Breast epithelium (tissue), 4 donors: ENCODE measurements around the gene SPTAN1. TPM values are rescaled to one million over a fixed set of nuclear protein-coding genes. Genes with fewer than 3 reads are reported as not detected.

ENCODE experiments used
- DNase-seq, 2 donors: peaks; one replicate each; pipeline ENCODE4 v3.0.0-alpha.2; 2019; ENCODE audit warnings: low spot score in 2 of 2
- H3K27ac ChIP-seq, 2 donors: fragments of 200-600 bp; sonication (generic) in 1 of 2; one replicate each; pipeline ENCODE4 v1.5.1; 2016 to 2019; ENCODE audit warnings: mild to moderate bottlenecking in 1 of 2
- H3K27me3 ChIP-seq, 2 donors: fragments of 200-600 bp; sonication (generic) in 1 of 2; one replicate each; pipeline versions ENCODE4 v1.5.1 to v1.6.0; 2017 to 2019; ENCODE audit warnings: control low read depth in 1 of 2, mild to moderate bottlenecking in 1 of 2
- H3K36me3 ChIP-seq: fragments of 200-600 bp; one replicate; pipeline ENCODE4 v1.5.1; 2019
- H3K4me1 ChIP-seq, 2 donors: fragments of 200-600 bp; sonication (generic); one replicate each; pipeline ENCODE4 v1.5.1; 2016 to 2019; ENCODE audit warnings: control low read depth in 1 of 2
- H3K4me3 ChIP-seq, 3 donors: fragments of 200-600 bp; sonication (generic); 1 replicate in 2 of 3; 2 replicates in 1 of 3; pipeline ENCODE4 v1.5.1; 2016 to 2019; ENCODE audit warnings: mild to moderate bottlenecking in 3 of 3, moderate library complexity in 2 of 3
- H3K9me3 ChIP-seq, 2 donors: fragments of 200-600 bp; sonication (generic) in 1 of 2; one replicate each; pipeline ENCODE4 v1.5.1; 2016 to 2019; ENCODE audit warnings: control low read depth in 1 of 2
- POLR2A ChIP-seq: fragments of 450-650 bp; IDR thresholded peaks from one replicate; pipeline ENCODE4 v1.6.1; 2016; ENCODE audit warnings: antibody characterized with exemption, mild to moderate bottlenecking, moderate library complexity
- POLR2AphosphoS5 ChIP-seq, 3 donors: sonication (generic); formaldehyde crosslinking; IDR thresholded peaks; one replicate each; pipeline ENCODE4 v1.6.1; 2017; ENCODE audit warnings: antibody characterized with exemption in 3 of 3
- intact Hi-C: fragments of 100-400 bp; cut with DNase I; formaldehyde crosslinking; loops from one replicate; pipeline ENCODE4 v1.15.1; 2023; ENCODE audit warnings: low total_unique reads
- total RNA-seq, 3 donors: library from RNA; depleted of rRNA; stranded (reverse); fragments of >200 nt; gene quantifications; one replicate each; pipeline ENCODE4 v1.1.0, GENCODE V29; 2016
- TF ChIP-seq, protein P1 (sequence below), 3 donors: fragments of 450-650 bp; IDR thresholded peaks; one replicate each; pipeline ENCODE4 v1.5.1; 2016 to 2017; ENCODE audit warnings: antibody characterized with exemption in 3 of 3, mild to moderate bottlenecking in 3 of 3, moderate library complexity in 3 of 3

SPTAN1 gene
- total RNA-seq, 3 donors from 2014 or later, result 217 to 264 (median 254) TPM

- Histone ChIP-seq H3K4me1 (peaks cover 12 to 18% of the 10 kb centered on the region in 2 donors), H3K4me3 (peak overlapping the region; percentile 65 to 100 (median 99))
Observed at GRCh38 chr9:128552744-128553440, 505 bp downstream of the SPTAN1 start.

DNA sequence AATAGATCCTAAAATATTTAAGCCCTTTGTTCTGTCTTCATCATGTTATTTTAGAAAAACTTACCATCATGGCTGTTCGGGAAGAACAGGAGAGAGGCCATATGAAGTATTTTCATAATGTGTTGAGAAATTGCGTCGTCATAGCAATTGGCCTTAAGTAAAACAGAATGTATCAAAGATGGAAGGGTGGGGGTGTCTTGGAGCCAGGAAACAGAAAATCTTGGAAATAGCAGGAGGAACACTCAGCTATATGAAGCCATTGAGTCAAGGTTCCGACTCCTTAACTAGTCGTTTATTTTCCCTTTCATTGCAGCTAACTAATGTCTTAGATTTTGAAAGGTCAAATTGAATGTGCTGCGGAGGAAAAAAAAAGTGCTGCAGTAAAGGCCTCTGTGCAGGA lies 1.3 kb downstream of the SPTAN1 start:
- Histone ChIP-seq H3K9me3 (no peaks in the 10 kb centered on the region), H3K36me3 (no peaks in the 10 kb centered on the region), H3K27ac (peak overlapping the region; percentile 90 to 98), H3K27me3 (no peaks in the 10 kb centered on the region), H3K4me3 (peak overlapping the region; percentile 65 to 100 (median 99)), H3K4me1 (peaks cover 20 to 27% of the 10 kb centered on the region in 2 donors)
- intact Hi-C loops, result no loop called here
- TF ChIP-seq POLR2A (no peak), POLR2AphosphoS5 (IDR thresholded peaks at IDR 0.05) (no peak)
- TF ChIP-seq, protein P1, sequence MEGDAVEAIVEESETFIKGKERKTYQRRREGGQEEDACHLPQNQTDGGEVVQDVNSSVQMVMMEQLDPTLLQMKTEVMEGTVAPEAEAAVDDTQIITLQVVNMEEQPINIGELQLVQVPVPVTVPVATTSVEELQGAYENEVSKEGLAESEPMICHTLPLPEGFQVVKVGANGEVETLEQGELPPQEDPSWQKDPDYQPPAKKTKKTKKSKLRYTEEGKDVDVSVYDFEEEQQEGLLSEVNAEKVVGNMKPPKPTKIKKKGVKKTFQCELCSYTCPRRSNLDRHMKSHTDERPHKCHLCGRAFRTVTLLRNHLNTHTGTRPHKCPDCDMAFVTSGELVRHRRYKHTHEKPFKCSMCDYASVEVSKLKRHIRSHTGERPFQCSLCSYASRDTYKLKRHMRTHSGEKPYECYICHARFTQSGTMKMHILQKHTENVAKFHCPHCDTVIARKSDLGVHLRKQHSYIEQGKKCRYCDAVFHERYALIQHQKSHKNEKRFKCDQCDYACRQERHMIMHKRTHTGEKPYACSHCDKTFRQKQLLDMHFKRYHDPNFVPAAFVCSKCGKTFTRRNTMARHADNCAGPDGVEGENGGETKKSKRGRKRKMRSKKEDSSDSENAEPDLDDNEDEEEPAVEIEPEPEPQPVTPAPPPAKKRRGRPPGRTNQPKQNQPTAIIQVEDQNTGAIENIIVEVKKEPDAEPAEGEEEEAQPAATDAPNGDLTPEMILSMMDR (IDR thresholded peaks at IDR 0.05), result no peak
- DNase-seq, result no peak

More at GRCh38 chr9:128552744-128553440, 505 bp downstream of the SPTAN1 start:
- H3K27me3 ChIP-seq, result no peaks in the 10 kb centered on the region
- intact Hi-C loops, result no loop called here
- no peak for TF ChIP-seq POLR2A
- no peak for TF ChIP-seq POLR2AphosphoS5 (IDR thresholded peaks at IDR 0.05)
- TF ChIP-seq, protein P1 (IDR thresholded peaks at IDR 0.05), result no peak
- no peaks in the 10 kb centered on the region for H3K36me3 ChIP-seq
- peak; percentile 37 to 60 for DNase-seq
- H3K27ac ChIP-seq, result peak overlapping the region; percentile 90 to 98
- H3K9me3 ChIP-seq, result no peaks in the 10 kb centered on the region

- Histone ChIP-seq H3K4me3 (peak overlapping the region; percentile 65 to 100 (median 99)), H3K27me3 (no peaks in the 10 kb centered on the region), H3K36me3 (no peaks in the 10 kb centered on the region), H3K27ac (peak overlapping the region; percentile 90 to 98), H3K4me1 (peaks cover 22 to 32% of the 10 kb centered on the region in 2 donors), H3K9me3 (no peaks in the 10 kb centered on the region)
- intact Hi-C loops, result no loop called here
- peak in 1 of 2 donors; percentile 36 for DNase-seq
- TF ChIP-seq, protein P1 (IDR thresholded peaks at IDR 0.05), result peak in 1 of 3 donors; percentile 11
- TF ChIP-seq POLR2A (no peak), POLR2AphosphoS5 (IDR thresholded peaks at IDR 0.05) (peak in 2 of 3 donors; percentile 37 to 66)
Observed at GRCh38 chr9:128554155-128554862, 1.9 kb downstream of the SPTAN1 start.

DNA sequence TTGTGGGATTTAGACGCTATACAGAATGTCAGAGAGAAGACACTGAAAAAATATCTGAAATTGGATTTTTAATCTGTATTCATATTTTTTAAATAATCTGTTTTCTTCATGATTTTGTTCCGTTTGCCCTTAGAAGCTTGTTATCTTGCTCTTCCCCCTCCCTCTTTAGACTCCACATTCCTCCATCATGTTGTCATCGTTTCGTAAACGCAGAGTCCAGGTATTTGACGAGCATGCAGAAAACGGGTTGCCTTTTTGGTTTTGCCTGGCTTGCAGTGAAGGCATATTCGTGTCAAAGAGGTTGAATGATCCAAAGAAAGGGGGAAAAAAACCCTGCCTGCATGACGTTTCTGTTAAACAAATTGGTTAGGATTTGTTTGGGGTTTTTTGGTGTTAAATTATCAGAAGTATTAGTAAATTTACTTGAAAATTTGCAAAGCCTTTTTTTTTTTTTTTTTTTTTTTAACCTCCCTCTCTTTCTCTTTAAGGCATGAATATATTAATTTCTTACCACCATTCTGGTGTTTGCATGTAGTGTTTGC lies 2.9 kb downstream of the SPTAN1 start:
- Histone ChIP-seq H3K4me1 (peaks cover 22 to 33% of the 10 kb centered on the region in 2 donors), H3K36me3 (no peaks in the 10 kb centered on the region), H3K27me3 (no peaks in the 10 kb centered on the region), H3K4me3 (peak overlapping the region in 1 of 3 donors; percentile 99), H3K27ac (peak overlapping the region; percentile 90 to 98), H3K9me3 (no peaks in the 10 kb centered on the region)
- peak in 2 of 3 donors; percentile 40 to 62 for TF ChIP-seq POLR2AphosphoS5 (IDR thresholded peaks at IDR 0.05)
- TF ChIP-seq, protein P1 (IDR thresholded peaks at IDR 0.05), result peak in 1 of 3 donors; percentile 6
- no peak for TF ChIP-seq POLR2A
- intact Hi-C loops, result no loop called here
- DNase-seq, result no peak
